GM21360 (cell line): ENCODE data around the gene ARRB1.
"Not testable (repeated sequence)": the region's sequence is repeated elsewhere in the genome, so short reads cannot be mapped to it uniquely, and the experiment has no call there.

ENCODE experiments used
- ATAC-seq: cut with Tn5 transposase; IDR thresholded peaks from one replicate; pipeline ENCODE4 v1.9.1; 2021; ENCODE audit warnings: mild to moderate bottlenecking, moderate library complexity; ENCODE audit not compliant: unreplicated experiment

Gene ARRB1

DNA sequence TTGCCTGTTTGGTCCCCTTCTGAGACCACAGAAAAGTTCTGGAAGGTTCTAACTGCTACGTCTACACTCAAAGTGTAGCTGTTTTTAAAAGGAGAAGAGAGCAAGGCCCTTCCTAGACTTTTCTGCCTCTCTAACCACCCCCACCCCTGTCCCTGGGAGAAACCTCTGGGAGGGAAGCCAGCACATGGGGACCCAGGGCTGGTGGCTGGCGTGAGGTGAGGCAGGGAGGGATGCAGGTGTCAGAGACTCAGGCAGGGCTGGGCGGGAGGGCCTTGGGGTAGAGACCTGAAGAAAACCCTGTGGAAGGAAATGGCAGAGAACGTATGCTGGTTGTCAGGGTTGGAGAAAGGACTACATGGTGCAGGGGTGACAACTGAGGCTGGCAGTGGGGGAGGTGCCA is 26.7 kb downstream of the ARRB1 start:
- no peak for ATAC-seq

DNA sequence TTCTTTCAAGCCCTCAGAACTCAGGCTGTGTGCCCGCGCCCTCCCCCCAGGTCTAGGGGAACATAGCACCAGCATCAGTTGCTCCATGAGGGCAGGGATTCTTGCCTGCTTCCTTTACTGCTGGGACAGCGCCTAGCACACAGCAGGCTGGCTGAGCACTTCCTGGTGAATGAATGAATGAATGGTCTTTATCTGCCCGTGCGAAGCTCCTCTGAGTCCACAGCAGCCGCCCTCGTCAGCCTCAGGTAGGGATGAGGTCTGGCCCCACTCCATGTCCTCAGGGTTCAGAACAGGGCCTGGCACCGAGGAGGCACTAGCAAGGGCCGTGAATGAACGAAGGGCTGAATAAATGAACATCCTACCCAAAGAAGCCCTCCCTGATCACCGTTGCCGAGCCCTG is 27.3 kb downstream of the ARRB1 start:
- ATAC-seq, result no peak

DNA sequence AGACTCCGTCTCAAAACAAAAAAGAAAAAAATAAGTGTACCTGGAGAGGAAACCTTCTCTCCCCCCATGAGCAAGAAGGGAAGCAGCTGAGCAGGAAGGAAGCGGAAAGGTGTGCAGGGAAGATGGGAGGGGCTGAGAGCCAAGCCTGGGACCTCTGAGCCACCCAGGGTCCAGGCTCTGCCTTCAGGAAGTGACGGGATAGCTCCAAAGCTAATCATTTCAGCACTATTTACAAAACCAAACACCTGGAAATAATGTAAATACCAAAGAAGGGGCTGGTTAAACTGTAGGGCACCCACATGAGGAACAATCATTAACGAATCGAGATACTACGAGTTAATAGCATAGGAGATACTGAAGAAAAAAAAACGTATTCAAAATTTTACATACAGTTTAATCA is 27.9 kb downstream of the ARRB1 start:
- ATAC-seq, result no peak

DNA sequence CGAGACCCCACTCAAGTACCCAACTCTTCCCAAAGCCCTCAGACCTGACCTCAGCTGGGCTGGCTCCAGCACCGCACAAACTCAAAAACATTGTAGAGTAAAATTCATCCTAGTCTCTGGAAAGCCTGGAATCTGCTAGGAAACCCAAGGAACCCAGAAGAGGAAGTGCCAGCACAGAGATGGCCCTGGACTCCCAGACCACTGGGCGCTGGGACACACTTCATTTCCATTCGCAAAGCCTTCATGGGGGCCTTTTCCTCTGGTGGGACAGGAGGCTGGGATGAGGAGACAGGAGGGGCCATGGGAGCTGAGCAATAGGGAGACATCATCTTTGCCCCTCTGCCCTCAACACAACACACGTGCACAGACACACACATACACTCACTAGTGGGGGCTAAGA is 30.8 kb downstream of the ARRB1 start:
- no peak for ATAC-seq

DNA sequence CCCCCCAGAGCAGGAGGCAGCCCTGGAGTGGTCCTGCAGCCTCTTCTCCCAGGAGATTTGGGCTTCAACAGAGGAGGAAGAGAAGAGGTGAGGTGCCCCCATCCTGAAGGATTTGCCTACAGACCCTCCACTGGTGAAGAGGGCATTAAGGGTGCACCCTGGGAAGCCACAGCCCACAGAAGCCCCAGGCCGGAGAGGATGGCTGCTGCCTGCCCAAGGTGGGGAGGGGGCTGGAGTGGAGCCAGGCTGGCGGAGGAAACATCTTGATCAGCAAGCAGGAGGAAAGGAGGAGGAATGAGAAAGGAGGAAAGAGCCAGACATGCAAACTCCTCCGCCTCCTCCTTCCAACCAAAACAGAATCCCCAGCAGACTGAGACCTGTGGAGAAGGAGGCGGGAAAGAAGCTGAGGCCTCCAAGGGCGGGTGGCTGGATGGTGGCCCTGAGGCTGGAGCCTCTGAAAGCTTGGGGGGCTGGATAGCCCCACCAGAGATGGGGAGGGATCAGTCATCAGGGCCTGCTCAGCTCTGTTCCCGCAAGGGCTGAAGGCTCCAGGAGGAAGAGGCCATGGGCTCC is 31.3 kb downstream of the ARRB1 start:
- no peak for ATAC-seq

DNA sequence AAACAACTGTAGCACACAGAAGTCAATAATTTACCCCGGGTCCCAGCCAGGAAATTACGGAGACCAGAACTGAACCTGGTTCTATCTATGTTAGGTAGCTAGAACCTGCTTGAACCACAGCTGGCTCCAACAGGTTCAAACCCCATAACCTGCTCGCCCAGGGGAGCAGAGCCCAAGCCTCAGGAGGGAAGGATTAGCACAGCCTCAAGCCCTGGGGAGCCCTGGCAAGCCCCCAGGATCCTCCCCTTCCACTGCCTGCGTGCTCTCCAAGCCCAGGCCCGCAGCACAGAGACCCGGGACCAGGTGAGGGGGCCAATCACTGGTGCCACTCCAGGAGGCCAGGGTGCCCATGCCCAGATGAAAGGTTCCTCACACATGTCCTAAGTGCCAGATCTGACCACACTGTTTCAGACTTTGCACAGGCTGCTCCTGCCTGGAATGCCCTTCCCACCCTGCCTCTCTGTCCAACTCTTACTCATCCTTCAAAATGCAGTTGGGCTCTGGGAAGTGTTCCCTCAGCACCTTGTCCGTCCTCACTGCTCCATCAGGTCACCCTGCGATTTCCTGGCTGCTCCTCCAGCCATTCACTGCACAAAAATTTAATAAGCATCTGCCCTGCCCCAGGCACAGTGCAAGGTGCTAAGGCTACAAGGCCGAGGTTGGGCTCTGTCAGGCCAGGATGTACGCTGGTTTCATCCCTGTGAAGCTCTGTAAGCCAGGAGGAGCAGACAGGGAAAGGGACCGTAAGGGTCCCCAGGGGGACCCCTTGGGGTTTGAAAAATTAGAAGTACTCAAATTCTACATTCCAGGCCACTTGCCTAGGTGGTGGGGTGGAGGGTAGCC is 32.2 kb downstream of the ARRB1 start:
- ATAC-seq, result no peak

DNA sequence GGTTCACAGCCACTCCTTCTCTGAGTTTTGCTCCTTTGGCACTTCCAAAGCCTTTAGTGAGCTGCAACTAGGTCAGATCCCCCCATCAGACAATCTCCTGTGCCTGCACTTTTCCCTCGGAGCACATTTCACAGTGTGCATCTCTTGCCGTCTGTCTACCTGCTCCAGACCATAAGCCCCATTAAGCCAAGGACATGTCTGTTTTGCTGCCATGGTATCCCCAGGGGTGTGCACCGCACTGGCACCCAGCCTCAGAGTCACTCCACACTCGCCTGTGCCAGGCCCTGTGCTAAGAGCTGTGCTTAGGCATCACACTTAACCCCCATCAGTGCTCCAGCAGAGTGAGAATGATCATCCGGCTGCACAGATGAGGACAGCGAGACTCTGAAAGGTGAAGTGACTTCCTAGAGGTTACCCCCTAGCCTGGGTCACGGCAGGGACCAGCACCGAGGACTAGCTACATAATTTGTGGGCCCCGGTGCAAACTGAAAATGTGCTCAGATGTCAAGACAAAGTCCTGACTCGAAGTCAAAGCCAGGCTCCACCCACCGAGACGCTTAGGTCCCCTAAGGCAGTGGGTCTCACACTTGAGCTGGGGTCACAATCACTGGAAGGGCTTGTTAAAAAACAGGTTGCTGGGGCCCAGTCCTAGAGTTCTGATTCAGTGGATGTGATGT is 33.9 kb downstream of the ARRB1 start:
- ATAC-seq, result no peak

DNA sequence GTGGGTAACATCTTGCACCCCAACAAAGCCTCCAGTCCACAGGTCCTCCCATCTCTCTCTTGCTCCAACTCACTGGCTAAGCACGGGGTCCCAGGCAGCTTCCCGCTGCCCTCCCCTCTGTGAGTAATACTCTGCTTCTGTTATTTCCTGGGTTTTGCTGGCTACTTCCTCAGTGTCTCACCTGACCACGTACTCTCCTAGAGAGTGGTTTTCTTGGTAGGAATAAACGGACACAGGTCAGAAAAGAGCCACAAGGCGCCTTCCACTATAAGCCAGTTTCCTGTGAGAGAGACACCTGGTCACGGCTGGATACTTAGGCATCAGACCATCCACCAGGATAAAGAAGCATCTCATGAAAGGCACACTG is 36.0 kb downstream of the ARRB1 start:
- no peak for ATAC-seq

DNA sequence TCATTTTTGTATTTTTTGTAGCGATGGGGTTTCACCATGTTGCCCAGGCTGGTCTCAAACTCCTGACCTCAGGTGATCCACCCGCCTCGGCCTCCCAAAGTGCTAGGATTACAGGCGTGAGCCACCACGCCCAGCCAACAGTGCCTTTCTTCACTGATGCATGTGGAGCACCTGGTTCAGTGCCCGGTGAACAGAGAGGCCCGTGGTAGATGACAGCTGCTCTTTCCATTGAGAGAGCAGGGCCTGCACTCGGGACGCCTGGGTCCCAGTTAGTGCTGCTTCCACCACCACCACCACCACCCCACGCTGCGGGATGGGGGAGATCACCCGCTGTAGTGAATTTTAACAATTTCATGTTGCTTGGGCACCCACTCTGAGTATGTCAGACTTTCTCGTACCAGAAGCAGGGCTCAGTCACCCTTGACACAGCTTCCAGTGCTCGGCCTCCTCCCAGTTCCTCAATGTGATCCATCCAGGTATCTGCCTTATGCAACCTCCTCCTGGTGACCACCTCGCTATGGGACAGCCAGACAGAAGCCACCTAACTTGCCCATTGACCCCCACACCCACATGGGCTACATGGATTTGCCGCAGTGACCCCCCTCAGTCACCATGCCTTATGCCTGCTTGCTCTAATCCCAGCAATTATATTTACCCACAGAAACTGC is 36.6 kb downstream of the ARRB1 start:
- ATAC-seq, result no peak

DNA sequence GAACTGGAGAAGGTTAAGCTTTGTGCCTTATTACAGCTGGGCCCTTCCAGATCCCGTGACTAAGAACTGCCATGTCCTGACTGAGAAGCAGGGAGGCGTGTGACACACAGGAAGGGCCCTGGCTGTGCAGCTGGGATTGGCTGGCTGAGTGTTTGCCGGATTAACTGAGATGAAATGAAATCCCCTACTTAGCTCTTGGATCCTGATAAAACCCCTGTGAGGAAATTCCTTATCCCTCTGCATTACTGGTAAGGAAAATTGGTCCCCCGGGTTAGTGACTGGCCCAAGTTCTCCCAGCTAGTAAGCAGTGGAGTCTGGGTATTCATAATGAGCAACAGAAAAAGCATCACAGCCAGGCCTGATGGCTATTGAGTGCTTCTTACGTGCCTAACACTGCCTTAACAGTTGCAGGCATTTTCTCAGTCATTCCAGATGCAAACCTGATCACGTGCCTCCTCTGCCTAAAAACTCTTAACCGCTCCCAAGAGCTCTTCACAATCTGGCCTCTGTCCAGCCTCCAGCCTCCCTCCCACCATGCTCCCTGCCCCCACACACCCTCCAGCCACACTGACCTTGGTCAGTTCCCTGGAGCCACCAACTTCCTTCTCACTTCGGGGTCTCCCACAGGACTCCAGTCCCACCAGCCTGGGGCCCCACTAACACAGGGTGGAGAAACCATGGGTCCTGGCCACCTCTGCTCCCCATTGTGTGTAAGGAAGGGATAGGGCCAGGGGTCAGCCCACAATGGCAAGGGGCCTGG is 37.8 kb downstream of the ARRB1 start:
- no peak for ATAC-seq

DNA sequence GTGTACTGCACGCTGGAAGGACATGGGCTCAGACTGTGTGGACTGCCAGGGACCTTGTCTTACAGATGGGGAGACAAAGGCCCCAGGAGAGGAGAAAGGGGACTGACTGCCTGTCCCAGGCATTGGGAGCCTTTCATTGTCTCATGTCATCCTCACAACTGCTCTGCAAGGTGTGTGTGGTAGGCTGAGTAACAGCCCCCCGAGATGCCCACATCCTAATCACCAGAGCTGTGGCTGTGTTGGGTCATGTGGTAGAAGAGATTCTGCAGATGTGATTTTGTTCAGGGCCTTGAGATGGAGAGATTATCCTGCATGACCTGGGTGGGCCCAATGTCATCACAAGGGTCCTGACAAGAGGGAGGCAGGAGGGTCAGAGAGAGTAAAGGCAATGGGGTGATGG is 39.1 kb downstream of the ARRB1 start:
- no peak for ATAC-seq

DNA sequence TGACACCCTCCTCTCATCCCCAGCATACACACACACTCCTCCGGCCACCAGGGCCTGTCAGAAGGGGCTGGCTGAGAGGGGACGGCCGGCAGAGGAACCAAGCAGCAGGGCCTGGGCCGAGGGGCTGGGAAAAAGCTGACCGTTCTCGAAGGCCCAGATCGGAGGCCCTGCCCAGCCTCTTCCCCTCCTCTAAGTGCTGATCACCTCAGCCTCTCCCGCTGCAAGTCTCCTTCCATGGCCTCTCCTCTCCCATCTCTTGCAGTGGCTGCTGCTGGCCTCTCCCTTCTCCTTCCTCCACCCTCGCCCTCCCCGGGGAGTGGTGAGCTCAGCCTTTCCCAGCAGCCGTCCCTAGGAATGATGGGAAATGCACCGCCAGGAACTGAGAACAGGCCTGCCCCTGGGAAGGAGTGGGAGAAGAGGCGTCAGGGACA is 39.6 kb downstream of the ARRB1 start:
- no peak for ATAC-seq

DNA sequence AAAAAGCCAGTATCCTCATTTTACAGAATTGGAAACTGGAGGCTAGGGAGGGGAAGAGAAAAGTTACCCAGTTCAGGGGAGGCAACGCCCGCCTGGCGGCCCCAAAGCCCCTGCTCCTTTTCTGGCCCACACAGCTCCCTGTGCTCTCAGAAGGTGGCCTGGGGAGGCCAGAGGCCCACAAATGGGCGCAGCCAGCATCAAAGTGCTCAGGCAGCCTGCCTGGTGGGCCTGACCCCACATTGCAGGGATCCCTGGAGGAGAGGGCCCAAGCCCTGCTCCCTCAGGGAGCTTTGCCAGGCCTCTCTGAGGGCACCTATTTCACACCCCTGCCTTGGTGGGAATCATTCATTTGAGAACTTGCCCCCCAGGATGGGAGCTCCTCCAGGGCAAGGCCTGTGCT is 42.5 kb downstream of the ARRB1 start:
- no peak for ATAC-seq

DNA sequence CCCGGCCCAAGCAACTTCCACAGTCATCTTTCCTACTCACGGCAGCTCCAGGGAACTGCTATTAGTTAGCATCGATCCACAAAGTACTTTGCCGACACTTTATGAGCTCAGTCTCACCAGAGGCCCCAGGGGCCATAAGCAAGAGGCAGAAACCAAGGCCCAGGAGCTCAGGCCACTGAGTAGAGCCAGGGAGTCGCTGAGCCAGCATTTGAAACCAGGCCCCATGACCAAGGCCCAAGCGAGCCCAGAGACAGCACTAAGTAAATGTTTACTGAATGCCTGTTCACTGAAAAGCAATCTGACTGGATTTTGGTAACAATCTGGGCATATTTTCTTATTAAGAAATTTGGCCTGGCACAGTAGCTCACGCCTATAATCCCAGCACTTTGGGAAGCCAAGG is 43.3 kb downstream of the ARRB1 start:
- no peak for ATAC-seq

DNA sequence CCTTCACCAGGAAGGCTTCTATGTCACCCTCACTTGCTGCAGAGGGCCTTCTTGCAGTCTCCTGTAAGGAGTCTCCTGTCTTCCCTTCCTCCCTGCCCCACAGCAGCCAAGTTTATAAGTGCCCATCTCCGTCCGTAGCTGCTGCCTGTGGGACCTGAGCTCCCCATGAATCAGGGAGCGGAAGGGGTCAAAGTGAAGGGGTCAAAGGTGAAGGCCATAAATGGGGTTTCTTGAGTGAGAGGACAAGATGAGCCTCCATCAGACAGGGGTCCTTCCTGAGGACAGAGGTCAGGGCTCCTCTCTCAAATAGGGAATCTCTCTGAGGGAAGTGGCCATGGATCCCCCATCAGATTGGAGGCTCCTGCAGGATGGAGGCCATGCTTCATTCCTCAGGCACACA is 44.4 kb downstream of the ARRB1 start:
- ATAC-seq, result no peak

DNA sequence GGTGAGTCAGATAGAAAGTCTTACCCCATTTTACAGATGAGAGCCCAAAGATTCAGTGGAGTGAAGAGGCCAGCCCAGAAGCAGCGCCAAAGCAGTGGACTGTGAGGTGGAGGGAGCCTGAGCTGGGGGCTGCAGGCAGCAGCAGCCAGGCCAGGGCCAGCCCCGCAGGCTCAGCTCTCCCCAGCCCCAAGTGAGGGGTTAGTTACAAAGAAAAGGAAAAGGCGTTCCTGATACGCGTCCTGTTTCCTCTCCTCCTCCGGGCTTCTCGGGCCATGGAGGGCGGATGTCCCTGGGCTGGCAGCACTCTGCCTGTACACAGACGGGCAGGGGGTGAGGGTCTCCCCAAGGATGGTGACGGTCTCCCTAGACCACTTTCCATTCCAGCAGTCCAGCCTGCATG is 44.9 kb downstream of the ARRB1 start:
- no peak for ATAC-seq

DNA sequence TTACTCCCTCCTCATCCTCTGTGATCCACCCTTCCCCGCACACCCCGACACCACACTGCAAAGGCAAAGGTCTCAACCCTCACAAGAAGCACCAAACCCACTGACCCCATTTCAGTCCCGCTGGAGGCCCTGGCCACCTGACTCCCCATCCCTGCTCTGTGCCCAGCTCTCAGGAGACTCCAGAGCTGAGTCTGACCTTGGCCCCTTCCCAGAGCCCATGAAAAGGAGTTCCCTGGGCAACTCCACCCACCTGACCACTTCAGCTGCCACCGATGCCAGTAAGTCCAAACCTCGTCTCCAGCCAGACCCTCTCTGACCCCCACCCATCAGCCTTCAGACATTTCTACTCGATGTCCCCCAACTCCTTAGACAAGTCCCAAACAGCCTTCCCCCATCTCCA is 45.5 kb downstream of the ARRB1 start:
- no peak for ATAC-seq

DNA sequence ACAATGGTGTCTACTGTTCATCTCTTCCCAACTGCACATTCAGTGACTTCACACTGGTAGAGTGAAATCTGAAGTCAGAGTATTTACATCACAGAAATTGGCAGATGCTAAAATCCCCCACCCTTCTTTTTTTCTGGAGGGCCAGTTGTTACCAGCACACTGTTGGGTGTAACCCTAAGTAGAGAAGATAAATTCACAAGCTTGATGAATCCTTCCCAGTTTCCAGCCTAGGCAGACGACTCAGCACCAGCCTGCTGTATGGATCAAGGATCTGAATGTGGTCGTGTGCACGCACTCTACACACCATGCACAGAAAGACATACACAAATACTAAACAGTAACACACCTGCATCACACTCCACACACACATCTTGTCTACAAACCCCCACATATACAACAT is 46.0 kb downstream of the ARRB1 start:
- no peak for ATAC-seq

DNA sequence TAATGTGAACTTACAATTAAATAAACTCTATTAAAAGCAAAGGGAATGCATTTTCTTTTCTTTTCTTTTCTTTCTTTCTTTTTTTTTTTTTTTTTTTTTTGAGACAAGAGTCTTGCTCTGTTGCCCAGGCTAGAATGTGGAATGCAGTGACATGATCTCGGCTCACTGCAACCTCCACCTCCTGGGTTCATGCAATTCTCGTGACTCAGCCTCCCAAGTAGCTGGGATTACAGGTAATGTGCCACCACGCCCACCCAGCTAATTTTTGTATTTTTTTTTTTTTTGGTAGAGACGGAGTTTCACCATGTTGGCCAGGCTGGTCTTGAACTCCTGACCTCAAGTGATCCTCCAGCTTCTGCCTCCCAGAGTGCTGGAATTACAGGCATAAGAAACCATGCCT is 46.5 kb downstream of the ARRB1 start:
- ATAC-seq, result not testable (repeated sequence)

DNA sequence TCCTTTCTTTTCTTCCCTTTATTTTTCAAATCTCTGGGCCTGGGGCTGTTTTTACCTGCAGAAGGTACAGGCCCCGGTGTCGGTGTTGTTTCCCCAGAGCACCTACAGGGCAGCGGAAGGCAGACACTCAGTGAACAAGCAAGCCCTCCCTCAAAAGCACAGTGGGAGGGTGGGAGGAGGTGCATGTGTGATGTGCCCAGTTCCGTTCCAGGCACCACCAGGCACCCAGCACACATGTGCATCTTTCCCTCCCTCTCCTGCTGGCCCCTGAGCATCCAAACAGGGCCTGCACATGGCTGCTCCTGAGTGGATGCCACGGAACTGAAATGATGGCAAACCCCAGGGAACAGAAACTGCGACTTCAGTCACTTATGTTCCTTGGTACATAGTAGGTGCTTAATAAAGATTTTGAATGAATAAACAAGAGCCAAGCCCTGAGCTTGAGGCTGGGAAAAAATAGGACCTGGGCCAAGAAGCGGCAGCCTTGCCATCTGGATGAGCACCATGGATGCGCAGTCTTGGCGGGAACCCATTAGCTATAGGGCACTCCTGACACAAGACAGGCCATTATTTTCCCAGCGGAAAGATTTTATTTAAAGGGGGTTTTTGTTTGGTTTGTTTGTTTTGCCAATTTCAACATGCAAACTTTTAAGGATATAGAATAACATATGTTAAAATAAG is 47.8 kb downstream of the ARRB1 start:
- ATAC-seq, result no peak
